ENCODE measurements around the gene MCOLN1. TPM values are rescaled to one million over a fixed set of nuclear protein-coding genes. Genes with fewer than 3 reads are reported as not detected.

The MCOLN1 gene
- total RNA-seq, 1 experiment from 2014 or later, result 10.8 TPM

DNA sequence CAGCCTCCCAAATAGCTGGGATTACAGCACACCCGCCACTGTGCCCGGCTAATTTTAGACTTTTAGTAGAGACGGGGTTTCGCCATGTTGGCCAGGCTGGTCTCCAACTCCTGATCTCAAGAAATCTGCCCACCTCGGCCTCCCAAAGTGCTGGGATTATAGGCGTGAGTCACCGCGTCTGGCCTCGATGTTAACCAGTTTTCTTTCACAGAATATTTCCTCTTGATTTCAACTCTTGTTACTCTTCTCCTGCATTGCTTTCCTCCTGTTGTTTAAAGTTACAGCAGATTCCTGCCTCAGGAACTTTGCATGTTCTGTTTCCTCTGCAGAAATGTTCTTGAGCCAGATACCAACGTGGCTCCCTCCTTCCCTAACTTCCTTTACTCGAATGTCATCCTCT lies 29.9 kb upstream of the MCOLN1 start:
- peak; percentile 50 for DNase-seq (ENCODE audit: unreplicated experiment)
- Mint-ChIP-seq H3K9me3 (ENCODE audit: unreplicated experiment) (no peaks in the 10 kb centered on the region), H3K27me3 (ENCODE audit: insufficient read depth, unreplicated experiment) (peaks cover 10% of the 10 kb centered on the region), H3K4me1 (ENCODE audit: insufficient read depth, unreplicated experiment) (peaks cover 14% of the 10 kb centered on the region), H3K4me3 (ENCODE audit: unreplicated experiment) (no peak overlapping the region), H3K27ac (ENCODE audit: low read depth, unreplicated experiment) (no peak overlapping the region), H3K36me3 (ENCODE audit: insufficient read depth, unreplicated experiment) (peaks cover 6% of the 10 kb centered on the region)
- TF ChIP-seq, protein P1, sequence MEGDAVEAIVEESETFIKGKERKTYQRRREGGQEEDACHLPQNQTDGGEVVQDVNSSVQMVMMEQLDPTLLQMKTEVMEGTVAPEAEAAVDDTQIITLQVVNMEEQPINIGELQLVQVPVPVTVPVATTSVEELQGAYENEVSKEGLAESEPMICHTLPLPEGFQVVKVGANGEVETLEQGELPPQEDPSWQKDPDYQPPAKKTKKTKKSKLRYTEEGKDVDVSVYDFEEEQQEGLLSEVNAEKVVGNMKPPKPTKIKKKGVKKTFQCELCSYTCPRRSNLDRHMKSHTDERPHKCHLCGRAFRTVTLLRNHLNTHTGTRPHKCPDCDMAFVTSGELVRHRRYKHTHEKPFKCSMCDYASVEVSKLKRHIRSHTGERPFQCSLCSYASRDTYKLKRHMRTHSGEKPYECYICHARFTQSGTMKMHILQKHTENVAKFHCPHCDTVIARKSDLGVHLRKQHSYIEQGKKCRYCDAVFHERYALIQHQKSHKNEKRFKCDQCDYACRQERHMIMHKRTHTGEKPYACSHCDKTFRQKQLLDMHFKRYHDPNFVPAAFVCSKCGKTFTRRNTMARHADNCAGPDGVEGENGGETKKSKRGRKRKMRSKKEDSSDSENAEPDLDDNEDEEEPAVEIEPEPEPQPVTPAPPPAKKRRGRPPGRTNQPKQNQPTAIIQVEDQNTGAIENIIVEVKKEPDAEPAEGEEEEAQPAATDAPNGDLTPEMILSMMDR (IDR thresholded peaks at IDR 0.05; ENCODE audit: unreplicated experiment), result no peak
- ChIA-PET CTCF (interaction anchor here (0.9 kb wide), 1 partner anchor 138 kb away, joined by 4 read pairs; no protein-coding TSS in a partner anchor), POLR2A (no interaction called here)
- no TSS peak for BruUV-seq (replicated peaks)
- intact Hi-C loops (cut with micrococcal nuclease), result no loop called here

DNA sequence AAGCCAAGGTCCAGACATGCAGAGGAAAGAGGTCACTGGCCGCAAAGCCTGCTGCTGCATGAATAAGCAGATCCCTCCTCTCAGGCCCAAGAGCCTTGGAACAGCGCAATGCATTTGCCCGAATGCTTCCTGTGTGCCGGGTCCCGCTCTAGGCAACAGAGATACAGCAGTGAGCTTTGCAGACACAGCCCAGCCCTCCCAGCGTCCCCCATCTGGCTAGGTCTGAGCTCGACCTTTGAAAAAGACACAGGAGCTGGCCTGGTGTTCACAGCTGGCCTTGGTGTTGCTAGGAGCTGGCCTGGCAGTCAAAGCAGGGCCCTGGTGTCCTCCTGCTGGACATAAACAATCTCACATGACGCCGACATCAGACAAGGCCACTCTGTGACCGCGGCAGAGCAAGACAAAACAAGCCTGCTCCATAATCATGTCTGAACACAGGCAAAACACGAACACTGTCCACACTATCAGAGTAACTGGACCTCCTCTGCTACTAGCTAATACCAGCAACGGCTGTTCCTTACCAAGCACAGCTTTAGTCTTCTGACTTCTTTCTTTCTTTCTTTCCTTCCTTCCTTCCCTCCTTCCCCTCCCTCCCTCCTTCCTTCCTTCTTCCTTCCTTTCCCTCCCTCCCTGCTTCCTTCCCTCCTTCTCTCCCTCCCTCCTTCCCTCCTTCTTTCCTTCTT lies 27.9 kb upstream of the MCOLN1 start:
- intact Hi-C loops (cut with micrococcal nuclease), result no loop called here
- Mint-ChIP-seq H3K27me3 (ENCODE audit: insufficient read depth, unreplicated experiment) (peaks cover 24% of the 10 kb centered on the region), H3K4me1 (ENCODE audit: insufficient read depth, unreplicated experiment) (peaks cover 8% of the 10 kb centered on the region), H3K27ac (ENCODE audit: low read depth, unreplicated experiment) (no peak overlapping the region), H3K36me3 (ENCODE audit: insufficient read depth, unreplicated experiment) (no peaks in the 10 kb centered on the region), H3K9me3 (ENCODE audit: unreplicated experiment) (no peaks in the 10 kb centered on the region), H3K4me3 (ENCODE audit: unreplicated experiment) (no peak overlapping the region)
- no TSS peak for BruUV-seq (replicated peaks)
- no peak for DNase-seq (ENCODE audit: unreplicated experiment)
- ChIA-PET CTCF (interaction anchor here (0.6 to 1.5 kb wide), 3 partner anchors 81 to 141 kb away, joined by 3 to 7 read pairs (median 3); no protein-coding TSS in a partner anchor), POLR2A (interaction anchor here (0.6 to 1.0 kb wide), 2 partner anchors 18 to 41 kb away, joined by 3 to 7 read pairs; partner anchors contain the start of gene PNPLA6)
- TF ChIP-seq, protein P1 (IDR thresholded peaks at IDR 0.05; ENCODE audit: unreplicated experiment), result no peak

DNA sequence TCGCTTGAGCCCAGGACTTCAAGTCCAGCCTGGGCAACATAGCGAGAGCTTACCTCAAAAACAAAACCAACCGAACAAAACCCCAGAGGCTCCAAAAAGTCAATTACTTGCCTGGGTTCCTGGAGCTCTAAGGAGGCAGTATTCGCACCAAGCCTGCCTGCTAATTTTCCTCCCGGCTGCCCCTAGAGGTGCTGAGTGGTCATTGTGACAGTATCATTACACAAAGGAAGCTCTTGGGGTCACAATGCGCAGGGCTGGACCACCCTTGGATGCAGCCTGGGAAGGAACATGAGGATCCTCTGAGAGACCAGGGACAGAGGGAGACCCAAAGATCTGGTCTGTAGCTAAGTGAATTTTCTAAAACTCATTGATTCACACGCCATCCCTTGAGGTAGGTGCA lies 25.1 kb upstream of the MCOLN1 start:
- TF ChIP-seq, protein P1 (IDR thresholded peaks at IDR 0.05; ENCODE audit: unreplicated experiment), result no peak
- no peak for DNase-seq (ENCODE audit: unreplicated experiment)
- intact Hi-C loops (cut with micrococcal nuclease), result no loop called here
- ChIA-PET CTCF (interaction anchor here (0.6 kb wide), 1 partner anchor 28 kb away, joined by 3 read pairs; no protein-coding TSS in a partner anchor), POLR2A (interaction anchor here (0.6 to 1.9 kb wide), 4 partner anchors 18 to 428 kb away, joined by 3 to 4 read pairs (median 4); partner anchors contain the start of genes MCOLN1, ZNF358 and ZNF557)
- Mint-ChIP-seq H3K27ac (ENCODE audit: low read depth, unreplicated experiment) (no peak overlapping the region), H3K27me3 (ENCODE audit: insufficient read depth, unreplicated experiment) (peaks cover 31% of the 10 kb centered on the region), H3K36me3 (ENCODE audit: insufficient read depth, unreplicated experiment) (no peaks in the 10 kb centered on the region), H3K4me3 (ENCODE audit: unreplicated experiment) (no peak overlapping the region), H3K4me1 (ENCODE audit: insufficient read depth, unreplicated experiment) (peaks cover 5% of the 10 kb centered on the region), H3K9me3 (ENCODE audit: unreplicated experiment) (no peaks in the 10 kb centered on the region)
- no TSS peak for BruUV-seq (replicated peaks)

DNA sequence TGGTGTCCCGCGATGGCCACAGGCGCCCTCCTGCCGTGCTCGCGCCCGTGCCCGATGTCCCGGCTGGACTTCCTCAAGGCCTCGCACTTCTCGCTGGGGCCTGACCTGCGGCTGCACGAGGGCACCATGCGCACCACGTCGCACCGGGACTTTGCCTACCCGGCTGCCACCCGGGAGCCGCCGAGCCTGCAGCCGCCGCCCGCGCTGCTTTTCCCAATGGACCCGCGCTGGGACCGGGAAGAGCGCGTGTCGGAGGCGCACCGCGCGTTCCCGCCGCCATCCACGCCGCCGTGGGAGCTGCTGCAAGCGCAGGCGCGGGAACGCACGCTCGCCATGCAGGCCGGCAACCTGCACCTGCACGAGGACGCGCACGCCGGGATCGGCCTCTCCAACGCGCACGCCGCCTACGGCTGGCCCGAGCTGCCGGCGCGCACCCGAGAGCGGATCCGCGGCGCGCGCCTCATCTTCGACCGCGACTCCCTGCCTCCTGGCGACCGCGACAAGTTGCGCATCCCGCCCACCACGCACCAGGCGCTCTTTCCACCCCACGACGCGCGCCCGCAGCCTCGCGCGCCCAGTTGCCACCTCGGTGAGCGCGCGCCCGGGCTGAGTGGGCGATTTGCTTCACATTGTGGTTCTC lies 21.5 kb upstream of the MCOLN1 start:
- Mint-ChIP-seq H3K36me3 (ENCODE audit: insufficient read depth, unreplicated experiment) (no peaks in the 10 kb centered on the region), H3K27ac (ENCODE audit: low read depth, unreplicated experiment) (no peak overlapping the region), H3K27me3 (ENCODE audit: insufficient read depth, unreplicated experiment) (peaks cover 21% of the 10 kb centered on the region), H3K9me3 (ENCODE audit: unreplicated experiment) (no peaks in the 10 kb centered on the region), H3K4me3 (ENCODE audit: unreplicated experiment) (no peak overlapping the region), H3K4me1 (ENCODE audit: insufficient read depth, unreplicated experiment) (no peaks in the 10 kb centered on the region)
- intact Hi-C loops (cut with micrococcal nuclease), result loop anchor here (10.0 kb wide), 1 partner anchor 106 kb away; no protein-coding TSS in a partner anchor
- ChIA-PET POLR2A (no interaction called here), CTCF (no interaction called here)
- BruUV-seq (replicated peaks), result no TSS peak
- no peak for DNase-seq (ENCODE audit: unreplicated experiment)
- TF ChIP-seq, protein P1 (IDR thresholded peaks at IDR 0.05; ENCODE audit: unreplicated experiment), result no peak

Measured in MCF 10A (cell line).